Large intestine (tissue), 12 donors: ENCODE data around the gene NPIPA8. TPM values are rescaled to one million over a fixed set of nuclear protein-coding genes. Genes with fewer than 3 reads are reported as not detected.
"Not testable (repeated sequence)": the region's sequence is repeated elsewhere in the genome, so short reads cannot be mapped to it uniquely, and the experiment has no call there.

Experiments used
- DNase-seq, 2 donors: peaks; one replicate each; pipeline versions ENCODE4 v3.0.0 to v3.0.0-alpha.2; 2013
- H3K27ac ChIP-seq: one replicate; pipeline ENCODE4 v1.5.1; 2013; ENCODE audit warnings: low read length
- H3K27me3 ChIP-seq: 2 replicates; pipeline ENCODE4 v1.6.1; 2013; ENCODE audit warnings: low read length; ENCODE audit not compliant: control insufficient read depth, insufficient read depth
- H3K36me3 ChIP-seq: 2 replicates; pipeline ENCODE4 v1.6.1; 2013; ENCODE audit warnings: low read length; ENCODE audit not compliant: control insufficient read depth, insufficient read depth
- H3K4me1 ChIP-seq: one replicate; pipeline ENCODE4 v1.6.1; 2013; ENCODE audit warnings: low read length; ENCODE audit not compliant: control insufficient read depth, insufficient read depth
- H3K4me3 ChIP-seq: one replicate; pipeline ENCODE4 v1.5.1; 2013; ENCODE audit warnings: low read length
- H3K9me3 ChIP-seq: one replicate; pipeline ENCODE4 v1.6.1; 2013; ENCODE audit warnings: mild to moderate bottlenecking, low read depth, low read length, moderate library complexity; ENCODE audit not compliant: control insufficient read depth
- WGBS: methylation state at CpG from one replicate; pipeline ENCODE4 v1.1.5; 2013; ENCODE audit warnings: low lambda C conversion rate; ENCODE audit not compliant: insufficient coverage; 5-methylcytosine and 5-hydroxymethylcytosine counted together
- long read RNA-seq, 11 donors: transcript quantifications; one replicate each; lab custom pipeline, GENCODE V29; 2026
- polyA plus RNA-seq: library from polyadenylated mRNA; unstranded; fragments of 120-200 nt; gene quantifications from one replicate; pipeline ENCODE4 v1.2.1, GENCODE V29; 2013

NPIPA8 gene
- polyA plus RNA-seq, result 0.21 TPM
- long read RNA-seq, donor 1, result 0 reads
- long read RNA-seq, donor 2, result 0 reads
- long read RNA-seq, donor 3, result 0 reads
- long read RNA-seq, donor 4, result 0 reads
- long read RNA-seq, donor 5, result 0 reads
- long read RNA-seq, donor 6, result 0 reads
- long read RNA-seq, donor 7, result 0 reads
- long read RNA-seq, donor 8, result 0 reads
- long read RNA-seq, donor 9, result 0 reads
- long read RNA-seq, donor 10, result 0 reads
- long read RNA-seq, donor 11, result 0 reads

GRCh38 chr16:18336636-18337035, at the start of gene NPIPA8:
TSS of gene NPIPA8 (minus strand) at chr16:18336736. CDS start at chr16:18332662, 4,074 bp downstream.
- no CpG with 5 or more reads among the region's 21 CpGs for WGBS
- H3K4me3 ChIP-seq, H3K9me3 ChIP-seq, H3K4me1 ChIP-seq, H3K27me3 ChIP-seq, DNase-seq, H3K36me3 ChIP-seq, H3K27ac ChIP-seq: not testable (repeated sequence)

- not testable (repeated sequence) for H3K9me3 ChIP-seq, H3K27me3 ChIP-seq, H3K36me3 ChIP-seq, DNase-seq, H3K4me3 ChIP-seq, H3K27ac ChIP-seq, H3K4me1 ChIP-seq
- no CpG with 5 or more reads among the region's 33 CpGs for WGBS
Observed at GRCh38 chr16:18385285-18385684, 48.7 kb upstream of the NPIPA8 start.

- not testable (repeated sequence) for H3K9me3 ChIP-seq, H3K27me3 ChIP-seq, H3K36me3 ChIP-seq, DNase-seq, H3K27ac ChIP-seq, H3K4me1 ChIP-seq, H3K4me3 ChIP-seq
- no CpG with 5 or more reads among the region's 31 CpGs for WGBS
Observed at GRCh38 chr16:18384869-18385268, 48.3 kb upstream of the NPIPA8 start.

GRCh38 chr16:18384098-18384636, 47.6 kb upstream of the NPIPA8 start:
- H3K4me1 ChIP-seq, result not testable (repeated sequence)

GRCh38 chr16:18382696-18383095, 46.2 kb upstream of the NPIPA8 start:
- H3K36me3 ChIP-seq, H3K4me1 ChIP-seq, H3K4me3 ChIP-seq, H3K27ac ChIP-seq, DNase-seq, H3K9me3 ChIP-seq, H3K27me3 ChIP-seq: not testable (repeated sequence)
- WGBS, result no CpG with 5 or more reads among the region's 28 CpGs

More at GRCh38 chr16:18384098-18384636, 47.6 kb upstream of the NPIPA8 start:
- H3K4me3 ChIP-seq, H3K9me3 ChIP-seq, H3K27me3 ChIP-seq, H3K36me3 ChIP-seq, H3K27ac ChIP-seq, DNase-seq: not testable (repeated sequence)
- WGBS, result no CpG with 5 or more reads among the region's 25 CpGs

- not testable (repeated sequence) for H3K4me1 ChIP-seq, H3K36me3 ChIP-seq, DNase-seq, H3K4me3 ChIP-seq, H3K27ac ChIP-seq, H3K9me3 ChIP-seq, H3K27me3 ChIP-seq
- no CpG with 5 or more reads among the region's 22 CpGs for WGBS
Observed at GRCh38 chr16:18347742-18348141, 11.2 kb upstream of the NPIPA8 start.

- H3K27ac ChIP-seq, H3K36me3 ChIP-seq, H3K4me1 ChIP-seq, DNase-seq, H3K27me3 ChIP-seq, H3K9me3 ChIP-seq, H3K4me3 ChIP-seq: not testable (repeated sequence)
- no CpG with 5 or more reads among the region's 22 CpGs for WGBS
Observed at GRCh38 chr16:18346993-18347392, 10.5 kb upstream of the NPIPA8 start.

- DNase-seq, H3K27me3 ChIP-seq, H3K27ac ChIP-seq, H3K36me3 ChIP-seq, H3K9me3 ChIP-seq, H3K4me1 ChIP-seq, H3K4me3 ChIP-seq: not testable (repeated sequence)
- WGBS, result no CpG with 5 or more reads among the region's 18 CpGs
Observed at GRCh38 chr16:18344634-18345033, 8.1 kb upstream of the NPIPA8 start.

- WGBS, result no CpG with 5 or more reads among the region's 1 CpG
- H3K9me3 ChIP-seq, H3K27ac ChIP-seq, H3K4me3 ChIP-seq, H3K27me3 ChIP-seq, H3K36me3 ChIP-seq, DNase-seq, H3K4me1 ChIP-seq: not testable (repeated sequence)
Observed at GRCh38 chr16:18341986-18342385, 5.5 kb upstream of the NPIPA8 start.

GRCh38 chr16:18341417-18341960, 5.0 kb upstream of the NPIPA8 start:
- not testable (repeated sequence) for H3K4me1 ChIP-seq, H3K36me3 ChIP-seq, H3K4me3 ChIP-seq, H3K27me3 ChIP-seq, H3K9me3 ChIP-seq, DNase-seq, H3K27ac ChIP-seq
- no CpG with 5 or more reads among the region's 28 CpGs for WGBS

- H3K9me3 ChIP-seq, H3K4me1 ChIP-seq, H3K4me3 ChIP-seq, DNase-seq, H3K27me3 ChIP-seq, H3K27ac ChIP-seq, H3K36me3 ChIP-seq: not testable (repeated sequence)
- WGBS, result no CpG with 5 or more reads among the region's 24 CpGs
Observed at GRCh38 chr16:18339210-18339609, 2.7 kb upstream of the NPIPA8 start.
